IMR-90 (cell line): ENCODE measurements around the gene CPEB3. TPM values are rescaled to one million over a fixed set of nuclear protein-coding genes. Genes with fewer than 3 reads are reported as not detected.

Experiments
- ATAC-seq: fragments of 200-7000 bp; cut with Tn5 transposase; 2 replicates; pipeline ENCODE4 v1.9.1; 2020; ENCODE audit warnings: low read depth, mild to moderate bottlenecking, moderate library complexity
- BruUV-seq: library from RNA; stranded (reverse); fragments of 400-500 nt; replicated peaks from 2 replicates; lab custom pipeline; 2021; lab: Mats Ljungman, UMichigan
- CTCF ChIA-PET: fragments of 300-600 bp; formaldehyde crosslinking; extraction: SDS; loops from one replicate; lab custom pipeline; 2021; ENCODE audit warnings: antibody characterized with exemption; lab: Yijun Ruan, JAX
- POLR2A ChIA-PET: fragments of 300-600 bp; sonication (Branson Sonifier 250); formaldehyde crosslinking; loops from one replicate; lab custom pipeline; 2022; ENCODE audit warnings: antibody characterized with exemption; ENCODE audit not compliant: unreplicated experiment; lab: Charles Lee
- DNase-seq: peaks from one replicate; pipeline ENCODE4 v3.0.0; 2013
- H2AFZ ChIP-seq: replicated peaks from 2 replicates; pipeline ENCODE3; 2013; ENCODE audit warnings: low read length, mild to moderate bottlenecking; ENCODE audit not compliant: poor library complexity
- H2AK5ac ChIP-seq: 2 replicates; pipeline ENCODE4 v1.6.1; 2013; ENCODE audit warnings: low read depth, low read length, inconsistent platforms
- H2AK9ac ChIP-seq: replicated peaks from 2 replicates; pipeline ENCODE3; 2013; ENCODE audit warnings: mild to moderate bottlenecking, low read depth, low read length, moderate library complexity; ENCODE audit not compliant: poor library complexity
- H2BK120ac ChIP-seq: 2 replicates; pipeline ENCODE4 v1.6.1; 2013; ENCODE audit warnings: low read depth, low read length, inconsistent platforms
- H2BK15ac ChIP-seq: 3 replicates; pipeline ENCODE4 v1.6.1; 2013; ENCODE audit warnings: low read depth, low read length, inconsistent platforms
- H2BK20ac ChIP-seq: 2 replicates; pipeline ENCODE4 v1.6.1; 2013; ENCODE audit warnings: low read depth, mild to moderate bottlenecking, inconsistent platforms, low read length, moderate library complexity
- H2BK5ac ChIP-seq: 2 replicates; pipeline ENCODE4 v1.6.1; 2013; ENCODE audit warnings: mild to moderate bottlenecking, low read depth, low read length, inconsistent platforms; ENCODE audit not compliant: poor library complexity, severe bottlenecking
- H3K14ac ChIP-seq: replicated peaks from 2 replicates; pipeline ENCODE4 v1.6.1; 2013; ENCODE audit warnings: low read depth, low read length, inconsistent platforms
- H3K18ac ChIP-seq: 2 replicates; pipeline ENCODE4 v1.6.1; 2013; ENCODE audit warnings: low read depth, low read length, control low read depth
- H3K23ac ChIP-seq: 2 replicates; pipeline ENCODE4 v1.6.1; 2013; ENCODE audit warnings: low read depth, low read length, inconsistent platforms
- H3K27ac ChIP-seq: 2 replicates; pipeline ENCODE4 v1.5.1; 2013; ENCODE audit warnings: mild to moderate bottlenecking, control low read depth, low read length; ENCODE audit not compliant: insufficient read depth
- H3K27me3 ChIP-seq: 2 replicates; pipeline ENCODE4 v1.6.1; 2013; ENCODE audit warnings: low read length; ENCODE audit not compliant: control insufficient read depth, insufficient read depth
- H3K36me3 ChIP-seq: 2 replicates; pipeline ENCODE4 v1.6.1; 2013; ENCODE audit warnings: low read length, mixed read lengths; ENCODE audit not compliant: control insufficient read depth, insufficient read depth
- H3K4ac ChIP-seq: 2 replicates; pipeline ENCODE4 v1.6.1; 2013; ENCODE audit warnings: low read depth, low read length, inconsistent platforms
- H3K4me1 ChIP-seq: 2 replicates; pipeline ENCODE4 v1.6.1; 2013; ENCODE audit warnings: low read length, mixed read lengths; ENCODE audit not compliant: control insufficient read depth, insufficient read depth
- H3K4me2 ChIP-seq: 2 replicates; pipeline ENCODE4 v1.6.1; 2013; ENCODE audit warnings: low read depth, mild to moderate bottlenecking, control low read depth, low read length, moderate library complexity
- H3K4me3 ChIP-seq: 2 replicates; pipeline ENCODE4 v1.5.1; 2013; ENCODE audit warnings: low read depth, mild to moderate bottlenecking, control low read depth, low read length, moderate library complexity; ENCODE audit not compliant: insufficient read depth
- H3K56ac ChIP-seq: 2 replicates; pipeline ENCODE4 v1.6.1; 2013; ENCODE audit warnings: low read length, inconsistent platforms; ENCODE audit not compliant: insufficient read depth; ENCODE audit errors: extremely low read depth
- H3K79me1 ChIP-seq, 2 experiments: 2 replicates each; pipeline ENCODE4 v1.6.1; 2013; ENCODE audit warnings: low read length in 2 of 2, inconsistent platforms in 1 of 2, low read depth in 1 of 2
- H3K9ac ChIP-seq: 2 replicates; pipeline ENCODE4 v1.6.1; 2013; ENCODE audit warnings: low read depth, low read length, control low read depth
- H3K9me1 ChIP-seq: 2 replicates; pipeline ENCODE4 v1.6.1; 2013; ENCODE audit warnings: low read length, inconsistent platforms; ENCODE audit not compliant: insufficient read depth
- H3K9me3 ChIP-seq: 2 replicates; pipeline ENCODE4 v1.6.1; 2013; ENCODE audit warnings: low read length; ENCODE audit not compliant: control insufficient read depth, insufficient read depth
- H4K20me1 ChIP-seq: 2 replicates; pipeline ENCODE4 v1.6.1; 2013; ENCODE audit warnings: low read length, inconsistent platforms; ENCODE audit not compliant: insufficient read depth
- H4K5ac ChIP-seq: 2 replicates; pipeline ENCODE4 v1.6.1; 2013; ENCODE audit warnings: mild to moderate bottlenecking, low read depth, low read length, control low read depth
- H4K8ac ChIP-seq, 2 experiments: 2 replicates each; pipeline ENCODE4 v1.6.1; 2013; ENCODE audit warnings: low read depth in 2 of 2, low read length in 2 of 2, control low read depth in 1 of 2, inconsistent platforms in 1 of 2
- H4K91ac ChIP-seq: 2 replicates; pipeline ENCODE4 v1.6.1; 2013; ENCODE audit warnings: low read depth, low read length, inconsistent platforms; ENCODE audit not compliant: insufficient read depth
- BHLHE40 ChIP-seq: fragments of 150-350 bp; IDR thresholded peaks from 2 replicates; pipeline ENCODE4 v1.6.1; 2016; ENCODE audit warnings: mild to moderate bottlenecking, low read depth, low read length
- CEBPB ChIP-seq: IDR thresholded peaks from 2 replicates; pipeline ENCODE4 v1.6.1; 2012; ENCODE audit warnings: low read depth, low read length, improper control_type of control experiment
- CHD1 ChIP-seq: IDR thresholded peaks from 2 replicates; pipeline ENCODE4 v1.6.1; 2012; ENCODE audit warnings: low read depth, low read length, improper control_type of control experiment
- CTCF ChIP-seq: conservative IDR thresholded peaks from 2 replicates; pipeline ENCODE4 v1.5.1; 2012; ENCODE audit warnings: mild to moderate bottlenecking, low read depth, low read length, improper control_type of control experiment
- ELK1 ChIP-seq: fragments of 150-350 bp; IDR thresholded peaks from 2 replicates; pipeline ENCODE4 v1.6.1; 2016; ENCODE audit warnings: low read depth, mild to moderate bottlenecking, low read length, moderate library complexity, borderline replicate concordance
- FOS ChIP-seq: fragments of 150-350 bp; IDR thresholded peaks from 2 replicates; pipeline ENCODE4 v1.6.1; 2016; ENCODE audit warnings: low read depth, low read length
- MAFK ChIP-seq: IDR thresholded peaks from 2 replicates; pipeline ENCODE4 v1.6.1; 2012; ENCODE audit warnings: low read depth, low read length, improper control_type of control experiment
- MAZ ChIP-seq: IDR thresholded peaks from 2 replicates; pipeline ENCODE4 v1.6.1; 2012; ENCODE audit warnings: low read depth, mild to moderate bottlenecking, low read length, improper control_type of control experiment, moderate library complexity, borderline replicate concordance
- MXI1 ChIP-seq: IDR thresholded peaks from 2 replicates; pipeline ENCODE4 v1.6.1; 2012; ENCODE audit warnings: low read depth, mild to moderate bottlenecking, low read length, moderate library complexity, borderline replicate concordance
- NFE2L2 ChIP-seq: fragments of 150-350 bp; IDR thresholded peaks from 2 replicates; pipeline ENCODE4 v1.6.1; 2016; ENCODE audit warnings: low read depth, mild to moderate bottlenecking, low read length
- POLR2A ChIP-seq: IDR thresholded peaks from 2 replicates; pipeline ENCODE4 v1.6.1; 2012; ENCODE audit warnings: mild to moderate bottlenecking, low read depth, low read length
- RAD21 ChIP-seq: IDR thresholded peaks from 2 replicates; pipeline ENCODE4 v1.6.1; 2012; ENCODE audit warnings: low read length, improper control_type of control experiment
- RCOR1 ChIP-seq: IDR thresholded peaks from 2 replicates; pipeline ENCODE4 v1.6.1; 2012; ENCODE audit warnings: mild to moderate bottlenecking, low read length, improper control_type of control experiment; ENCODE audit not compliant: insufficient replicate concordance
- RFX5 ChIP-seq: IDR thresholded peaks from 2 replicates; pipeline ENCODE4 v1.8.0; 2012; ENCODE audit warnings: low read depth, mild to moderate bottlenecking, low read length, moderate library complexity
- SMC3 ChIP-seq: fragments of 150-350 bp; IDR thresholded peaks from 2 replicates; pipeline ENCODE4 v1.6.1; 2016; ENCODE audit warnings: low read depth, mild to moderate bottlenecking, antibody characterized with exemption, low read length, moderate library complexity
- USF2 ChIP-seq: fragments of 150-350 bp; IDR thresholded peaks from 2 replicates; pipeline ENCODE4 v1.6.1; 2017; ENCODE audit warnings: mild to moderate bottlenecking, antibody characterized with exemption, low read length, low read depth
- WGBS, 2 experiments: methylation state at CpG; one replicate each; pipeline versions ENCODE4 v1.1.5 to v1.1.7; 2013; ENCODE audit warnings: missing lambda C conversion rate in 2 of 2; ENCODE audit not compliant: insufficient read length in 1 of 2; ENCODE audit errors: extremely low coverage in 2 of 2; 5-methylcytosine and 5-hydroxymethylcytosine counted together
- dilution Hi-C: fragments of 300-500 bp; cut with HindIII; formaldehyde crosslinking; loops from one replicate; pipeline ENCODE4 v1.14.3; 2018; ENCODE audit warnings: low sequenced_read_pairs; ENCODE audit not compliant: unreplicated experiment
- in situ Hi-C: fragments of 300-500 bp; cut with MboI; formaldehyde crosslinking; loops from 3 replicates; pipeline ENCODE4 v1.14.3; 2019; ENCODE audit warnings: low sequenced_read_pairs, inconsistent platforms, mixed read lengths
- intact Hi-C: fragments of 100-400 bp; cut with micrococcal nuclease; formaldehyde crosslinking; loops from 2 replicates; pipeline ENCODE4 v1.10.0; 2022
- polyA plus RNA-seq, 3 experiments: library from polyadenylated mRNA; depleted of rRNA; stranded (reverse); fragments of >200 nt; gene quantifications; 2 replicates each; pipeline ENCODE4 v1.2.3, GENCODE V29; 2012; ENCODE audit warnings: low replicate concordance in 1 of 3
- total RNA-seq: library from RNA; depleted of rRNA; stranded (reverse); fragments of >200 nt; gene quantifications from 2 replicates; pipeline ENCODE4 v1.2.3, GENCODE V29; 2012

CPEB3 gene
- total and polyA plus RNA-seq, 2 of the 4 experiments (the other 2 are of a cell fraction), result 0.18 to 0.36 TPM

GRCh38 chr10:92219559-92219958 lies 71.3 kb downstream of the CPEB3 start:
- Histone ChIP-seq H3K4me2 (no peak overlapping the region), H3K56ac (no peak overlapping the region), H2AFZ (no peak overlapping the region), H4K5ac (no peak overlapping the region), H4K91ac (no peak overlapping the region), H3K14ac (no peak overlapping the region), H3K4ac (no peak overlapping the region), H3K79me1 (no peaks in the 10 kb centered on the region; a peak in 1 of 4 replicates), H3K27me3 (no peaks in the 10 kb centered on the region), H3K18ac (no peak overlapping the region), H4K20me1 (no peaks in the 10 kb centered on the region), H2BK15ac (no peak overlapping the region), H2BK20ac (no peak overlapping the region), H3K4me1 (peaks cover 2% of the 10 kb centered on the region; the same call in 1 of the 2 replicates), H3K4me3 (no peak overlapping the region), H3K36me3 (0 out of 2 replicates have a peak, but pooled peaks cover 1% of the 10 kb centered on the region), H3K27ac (no peak overlapping the region), H2BK5ac (no peak overlapping the region), H3K9me1 (peaks cover 3% of the 10 kb centered on the region; the same call in 1 of the 2 replicates), H2AK5ac (no peak overlapping the region), H3K9ac (no peak overlapping the region), H4K8ac (no peak overlapping the region), H3K23ac (no peak overlapping the region), H2AK9ac (no peak overlapping the region), H3K9me3 (no peaks in the 10 kb centered on the region), H2BK120ac (no peak overlapping the region)
- intact Hi-C loops (no loop called here), in situ Hi-C loops (no loop called here), dilution Hi-C loops (no loop called here)
- POLR2A ChIA-PET, result no interaction called here
- BruUV-seq, result no TSS peak
- CTCF ChIA-PET, result no interaction called here
- TF ChIP-seq POLR2A (no peak), MAZ (no peak), SMC3 (no peak), NFE2L2 (no peak), CHD1 (no peak), USF2 (no peak), MXI1 (no peak), CTCF (no peak), RCOR1 (no peak), MAFK (no peak), FOS (no peak), ELK1 (no peak), RFX5 (no peak), BHLHE40 (no peak), RAD21 (no peak), CEBPB (no peak)
- ATAC-seq (no peak), DNase-seq (no peak)
- 92% methylated on average over 2 of the region's 6 CpGs; no CpG with 5 or more reads in 1 of the 2 experiments for WGBS, 2 experiments
